ENCODE data around the gene SLC44A2. TPM values are rescaled to one million over a fixed set of nuclear protein-coding genes. Genes with fewer than 3 reads are reported as not detected.

Gene SLC44A2
- total RNA-seq, 4 donors from 2014 or later: 36.6 to 371 (median 81.4) TPM

DNA sequence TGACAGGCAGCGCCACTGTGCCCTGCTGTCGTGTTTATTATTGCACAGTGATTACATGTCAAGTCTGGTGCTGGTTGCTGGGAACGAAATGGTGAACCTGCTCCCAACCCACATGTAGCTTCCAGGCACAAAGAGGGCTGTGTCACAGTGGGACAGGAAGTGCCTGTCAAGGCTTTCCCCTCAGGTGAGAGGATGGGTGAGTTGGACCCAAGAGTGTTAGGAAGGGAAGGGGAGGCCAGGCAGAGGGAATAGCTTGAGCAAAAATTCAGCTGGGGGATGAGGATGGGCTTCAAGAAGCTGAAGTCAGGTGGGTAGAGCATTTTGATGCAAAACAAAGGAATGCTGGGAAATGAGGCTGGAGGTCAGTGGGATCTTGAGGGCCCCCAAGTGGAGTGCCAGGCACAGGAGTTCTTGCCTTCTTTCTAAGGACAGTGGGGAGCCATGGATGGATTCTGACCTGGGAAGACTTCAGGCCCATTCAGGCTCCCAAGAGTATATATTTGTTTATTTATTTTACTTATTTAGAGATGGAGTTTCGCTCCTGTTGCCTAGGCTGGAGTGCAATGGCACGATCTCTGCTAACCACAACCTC, 67.4 kb downstream of the SLC44A2 start:
- H3K27ac ChIP-seq: no peak overlapping the region
- peaks cover 0 to 21% (median 8%) of the 10 kb centered on the region in 4 donors for H3K36me3 ChIP-seq
- in situ Hi-C loops (cut with MboI; ENCODE audit: low pct_ligation_motif_present in 1 of 4, low pct_unique_long_range_greater_than_20kb in 1 of 4, low sequenced_read_pairs in 3 of 4) (no loop called here), intact Hi-C loops (cut with DNase I; ENCODE audit: low total_unique reads) (no loop called here)
- no peaks in the 10 kb centered on the region for H3K27me3 ChIP-seq
- no peak overlapping the region for H3K4me3 ChIP-seq
- H3K4me1 ChIP-seq: peaks cover 0 to 12% (median 8%) of the 10 kb centered on the region in 4 donors
- TF ChIP-seq POLR2AphosphoS5 (IDR thresholded peaks at IDR 0.05) (no peak), POLR2A (IDR thresholded peaks at IDR 0.05) (no peak), EP300 (IDR thresholded peaks at IDR 0.05; ENCODE audit: low read depth) (no peak)
- TF ChIP-seq, protein P1, sequence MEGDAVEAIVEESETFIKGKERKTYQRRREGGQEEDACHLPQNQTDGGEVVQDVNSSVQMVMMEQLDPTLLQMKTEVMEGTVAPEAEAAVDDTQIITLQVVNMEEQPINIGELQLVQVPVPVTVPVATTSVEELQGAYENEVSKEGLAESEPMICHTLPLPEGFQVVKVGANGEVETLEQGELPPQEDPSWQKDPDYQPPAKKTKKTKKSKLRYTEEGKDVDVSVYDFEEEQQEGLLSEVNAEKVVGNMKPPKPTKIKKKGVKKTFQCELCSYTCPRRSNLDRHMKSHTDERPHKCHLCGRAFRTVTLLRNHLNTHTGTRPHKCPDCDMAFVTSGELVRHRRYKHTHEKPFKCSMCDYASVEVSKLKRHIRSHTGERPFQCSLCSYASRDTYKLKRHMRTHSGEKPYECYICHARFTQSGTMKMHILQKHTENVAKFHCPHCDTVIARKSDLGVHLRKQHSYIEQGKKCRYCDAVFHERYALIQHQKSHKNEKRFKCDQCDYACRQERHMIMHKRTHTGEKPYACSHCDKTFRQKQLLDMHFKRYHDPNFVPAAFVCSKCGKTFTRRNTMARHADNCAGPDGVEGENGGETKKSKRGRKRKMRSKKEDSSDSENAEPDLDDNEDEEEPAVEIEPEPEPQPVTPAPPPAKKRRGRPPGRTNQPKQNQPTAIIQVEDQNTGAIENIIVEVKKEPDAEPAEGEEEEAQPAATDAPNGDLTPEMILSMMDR (IDR thresholded peaks at IDR 0.05): no peak
- no peaks in the 10 kb centered on the region for H3K9me3 ChIP-seq
- no peak for DNase-seq
- 80 to 82% methylated on average over 1 to 5 of the region's 5 CpGs for WGBS, 2 donors (ENCODE audit: low coverage in 1 of 2)

Other genes starting within 250 kb of the SLC44A2 start
- gene TYK2, start 245.0 kb upstream of the SLC44A2 start, total RNA-seq: 100 to 1,000 TPM; 111 to 463 (median 201) TPM
- 100 to 1,000 TPM; 125 to 168 (median 162) TPM for gene CDC37, start 222.0 kb upstream of the SLC44A2 start, total RNA-seq
- gene PDE4A, start 205.0 kb upstream of the SLC44A2 start, total RNA-seq: 10 to 100 TPM in 3 of 4 donors, 1 to 10 TPM in 1; 9.0 to 15.9 (median 13.1) TPM
- gene KEAP1, start 122.2 kb upstream of the SLC44A2 start, total RNA-seq: 100 to 1,000 TPM in 1 of 4 donors, 10 to 100 TPM in 3; 54.8 to 348 (median 79.1) TPM
- gene S1PR5, start 108.1 kb upstream of the SLC44A2 start, total RNA-seq: not detected
- 100 to 1,000 TPM in 2 of 4 donors, 10 to 100 TPM in 2; 79.9 to 164 (median 100) TPM for gene ATG4D, start 81.6 kb upstream of the SLC44A2 start, total RNA-seq
- gene KRI1, start 59.5 kb upstream of the SLC44A2 start, total RNA-seq: 10 to 100 TPM; 12.7 to 53.1 (median 27.9) TPM
- 10 to 100 TPM in 1 of 4 donors, 1 to 10 TPM in 3; 4.9 to 11.4 (median 7.1) TPM for gene CDKN2D, start 56.6 kb upstream of the SLC44A2 start, total RNA-seq
- gene AP1M2, start 38.2 kb upstream of the SLC44A2 start, total RNA-seq: 100 to 1,000 TPM in 1 of 4 donors, 10 to 100 TPM in 3; 22.8 to 111 (median 63.1) TPM
- 100 to 1,000 TPM in 3 of 4 donors, 10 to 100 TPM in 1; 73.6 to 242 (median 151) TPM for gene ILF3, start 28.8 kb downstream of the SLC44A2 start, total RNA-seq
- gene QTRT1, start 75.9 kb downstream of the SLC44A2 start, total RNA-seq: 100 to 1,000 TPM in 1 of 4 donors, 10 to 100 TPM in 3; 28.5 to 201 (median 39.9) TPM
- gene DNM2, start 92.5 kb downstream of the SLC44A2 start, total RNA-seq: 1,000 to 10,000 TPM in 1 of 4 donors, 100 to 1,000 TPM in 3; 469 to 1,152 (median 585) TPM
- 10 to 100 TPM in 3 of 4 donors, 1 to 10 TPM in 1; 2.8 to 40.4 (median 24.4) TPM for gene TMED1, start 210.7 kb downstream of the SLC44A2 start, total RNA-seq
- 1 to 10 TPM in 1 of 4 donors, under 1 TPM in 2, not detected in 1; 0.79 to 1.8 (median 0.96) TPM for gene C19orf38, start 222.9 kb downstream of the SLC44A2 start, total RNA-seq
- gene CARM1, start 246.0 kb downstream of the SLC44A2 start, total RNA-seq: 10 to 100 TPM; 24.9 to 47.6 (median 35.6) TPM